GM19372 (cell line): Measurements from ENCODE around the gene CFAP92.

Experiments
- ATAC-seq: cut with Tn5 transposase; IDR thresholded peaks from one replicate; pipeline ENCODE4 v1.9.1; 2021; ENCODE audit warnings: mild to moderate bottlenecking, low read depth, moderate library complexity; ENCODE audit not compliant: unreplicated experiment

Gene CFAP92

DNA sequence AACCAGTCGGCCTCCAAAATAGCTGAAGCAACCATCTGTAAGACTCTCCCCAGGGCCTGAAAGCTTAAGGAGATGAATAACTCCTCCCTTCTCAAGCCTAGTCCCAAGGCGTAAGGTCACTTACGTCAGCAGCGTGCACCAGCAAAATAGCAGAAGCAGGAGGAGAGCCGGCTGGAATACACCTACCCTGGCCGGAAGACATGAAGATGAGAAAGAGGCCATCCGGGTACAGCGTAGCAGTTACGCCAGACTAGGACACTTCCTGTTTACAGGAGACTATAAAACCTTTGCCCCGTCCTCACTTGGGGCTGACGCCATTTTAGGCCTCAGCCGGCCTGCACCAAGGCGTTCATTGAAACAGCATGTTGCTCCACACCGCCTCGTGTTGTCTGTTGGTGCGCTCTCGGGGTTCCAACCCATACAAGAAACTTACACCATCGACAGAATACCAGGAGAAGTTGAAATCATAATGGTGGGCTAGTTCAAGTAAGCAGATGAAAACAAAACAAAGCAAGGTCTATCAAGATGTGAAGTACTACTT lies 2.5 kb downstream of the CFAP92 start:
- no peak for ATAC-seq

DNA sequence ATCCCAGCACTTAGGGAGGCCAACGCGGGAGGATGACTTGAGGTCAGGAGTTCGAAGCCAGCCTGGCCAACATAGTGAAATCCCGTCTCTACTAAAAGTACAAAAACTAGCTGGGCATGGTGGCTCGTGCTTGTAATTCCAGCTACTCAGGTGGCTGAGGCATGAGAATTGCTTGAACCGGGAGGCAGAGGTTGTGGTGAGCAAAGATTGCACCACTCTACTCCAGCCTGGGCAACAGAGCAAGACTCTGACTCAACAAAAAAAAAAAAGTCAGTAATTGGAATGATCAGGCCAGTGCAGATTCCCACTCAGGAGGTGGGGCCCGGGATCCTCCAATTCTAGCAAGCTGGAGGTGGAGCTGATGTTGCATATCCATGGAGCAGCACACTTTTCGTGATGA lies 5.6 kb downstream of the CFAP92 start:
- no peak for ATAC-seq

DNA sequence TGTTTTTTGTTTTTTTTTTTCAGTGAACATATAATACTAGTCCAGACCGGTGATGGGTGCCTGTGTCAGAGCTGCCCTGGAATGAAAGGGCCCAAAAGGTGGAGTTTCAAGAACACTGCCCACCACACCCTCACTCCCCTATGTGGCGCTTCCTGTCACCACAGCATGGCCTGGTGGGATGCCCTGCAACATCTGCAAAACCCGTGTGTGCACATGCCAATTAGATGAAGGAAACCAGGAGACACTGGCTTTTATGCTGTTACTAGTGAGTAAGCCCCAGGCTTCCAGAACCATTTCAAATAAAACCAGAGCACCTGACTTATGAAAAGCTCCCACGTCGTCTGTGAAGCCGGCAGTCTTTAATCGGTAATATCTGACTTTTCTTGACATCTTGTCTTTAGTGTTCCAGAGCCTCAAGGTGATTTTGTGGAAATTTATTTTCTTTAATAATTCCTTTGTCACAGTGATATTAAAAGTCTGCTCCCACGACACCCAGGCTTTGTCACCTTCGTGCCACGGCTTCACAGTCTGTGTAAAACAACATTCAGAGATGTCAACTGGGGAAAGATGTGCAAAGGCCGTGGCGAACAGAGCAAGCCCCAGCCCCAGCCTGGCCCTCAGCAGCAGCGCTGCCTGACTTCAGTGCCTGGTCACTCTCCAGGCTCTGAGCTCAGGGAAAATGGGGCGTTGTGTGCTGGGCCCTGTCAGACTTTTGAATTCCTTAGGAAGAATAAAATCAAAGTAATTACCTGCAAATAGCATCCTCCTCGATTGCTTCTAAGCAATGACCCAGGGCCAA lies 6.4 kb downstream of the CFAP92 start:
- no peak for ATAC-seq

GRCh38 chr3:128984596-128984995 lies 9.3 kb downstream of the CFAP92 start:
- no peak for ATAC-seq

DNA sequence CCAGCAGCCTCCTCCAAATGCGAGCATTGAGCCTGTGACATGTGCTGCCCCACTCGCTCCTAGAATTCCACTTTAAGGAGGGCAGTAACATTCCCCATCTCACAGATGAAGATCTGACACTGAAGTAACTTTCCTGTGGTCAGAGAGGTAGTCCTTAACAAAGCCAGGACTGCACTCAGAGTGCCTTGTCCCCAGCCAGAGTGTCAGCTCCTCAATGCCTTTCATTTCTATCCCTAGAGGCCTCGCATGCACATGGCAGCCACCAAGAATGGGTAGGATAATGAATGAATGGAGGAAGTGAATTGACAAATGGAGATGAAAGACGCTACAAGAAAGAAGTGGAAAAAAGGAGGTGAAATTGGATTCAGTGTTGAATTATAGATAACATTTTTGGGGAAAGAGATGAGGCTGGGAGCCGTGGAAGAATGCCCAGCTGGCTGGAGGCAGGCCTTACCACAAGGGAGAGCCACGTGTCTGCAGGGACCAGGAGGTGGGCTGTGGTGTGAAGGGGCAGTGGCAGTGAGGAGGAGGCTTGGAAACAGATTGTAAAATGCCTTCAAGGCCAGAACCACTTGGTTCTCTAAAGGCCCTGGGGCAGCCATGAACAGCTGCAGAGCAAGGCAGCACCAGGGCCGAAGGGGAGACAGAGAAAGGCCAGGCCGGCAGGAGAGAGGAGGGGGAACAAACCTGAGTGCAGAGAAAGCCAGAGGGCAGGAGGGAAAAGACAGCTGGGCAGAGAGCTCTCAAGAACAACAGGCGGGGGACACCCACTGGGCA lies 10.4 kb downstream of the CFAP92 start:
- no peak for ATAC-seq

- ATAC-seq: no peak
Measured at GRCh38 chr3:128975276-128975675, 18.6 kb downstream of the CFAP92 start.

DNA sequence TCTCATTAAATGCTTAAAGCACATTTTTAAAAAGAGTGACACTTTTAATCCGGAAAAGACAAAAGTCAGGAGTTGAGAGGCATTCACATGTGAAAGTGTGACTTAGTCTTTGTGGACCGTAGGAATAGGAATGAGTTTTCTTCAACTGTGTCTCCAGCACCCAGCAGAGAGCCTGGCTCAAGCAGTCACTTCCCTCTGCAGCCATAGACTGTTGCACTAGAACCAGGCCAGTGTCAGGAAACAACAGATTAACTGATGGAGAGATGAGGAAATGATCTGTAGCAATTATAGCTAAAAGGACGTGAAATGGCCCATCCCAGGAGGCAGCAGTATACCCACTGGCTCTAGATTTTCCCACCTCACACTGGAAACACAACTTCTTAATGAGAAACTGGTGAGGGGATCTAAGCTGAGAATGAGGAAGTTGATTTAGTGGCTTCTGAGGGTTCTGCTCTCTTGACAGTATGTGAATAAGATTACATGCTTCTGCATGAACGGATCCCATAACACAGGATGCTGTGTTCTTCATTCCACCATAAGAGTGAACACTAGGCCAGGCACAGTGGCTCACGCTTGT lies 19.8 kb downstream of the CFAP92 start:
- no peak for ATAC-seq

DNA sequence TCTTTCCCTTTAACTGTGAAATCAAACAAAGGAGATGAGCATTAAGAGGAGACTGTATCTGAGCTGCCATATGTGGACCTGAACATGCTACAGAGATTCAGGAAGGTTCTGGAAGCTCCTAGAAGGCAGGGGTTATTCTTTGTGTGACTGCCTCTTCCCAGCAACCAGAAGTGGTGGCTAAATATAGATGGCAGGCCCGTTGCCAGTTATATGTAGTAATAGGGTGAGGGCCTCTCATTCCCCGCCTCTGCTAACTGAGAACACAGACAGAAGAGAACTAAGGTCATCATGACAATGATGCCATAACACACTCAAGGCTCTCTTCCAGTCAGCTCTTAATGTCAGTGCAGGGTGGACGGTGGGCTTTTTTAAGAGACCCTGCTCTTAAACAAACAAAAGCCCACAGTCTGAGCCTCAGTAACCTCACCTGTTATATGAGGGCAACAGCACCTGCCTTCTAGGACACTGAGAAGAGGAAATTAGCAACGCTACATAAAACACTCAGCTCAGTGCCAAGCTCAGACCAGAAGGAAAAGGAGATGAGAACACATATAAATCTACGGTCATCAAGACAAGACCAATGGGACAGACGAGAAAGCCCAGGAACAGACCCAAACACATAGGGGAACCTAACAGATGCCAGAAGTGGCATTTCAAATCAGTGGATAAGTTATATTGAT lies 22.3 kb downstream of the CFAP92 start:
- ATAC-seq: no peak

GRCh38 chr3:128970740-128971047 lies 23.2 kb downstream of the CFAP92 start:
- no peak for ATAC-seq

DNA sequence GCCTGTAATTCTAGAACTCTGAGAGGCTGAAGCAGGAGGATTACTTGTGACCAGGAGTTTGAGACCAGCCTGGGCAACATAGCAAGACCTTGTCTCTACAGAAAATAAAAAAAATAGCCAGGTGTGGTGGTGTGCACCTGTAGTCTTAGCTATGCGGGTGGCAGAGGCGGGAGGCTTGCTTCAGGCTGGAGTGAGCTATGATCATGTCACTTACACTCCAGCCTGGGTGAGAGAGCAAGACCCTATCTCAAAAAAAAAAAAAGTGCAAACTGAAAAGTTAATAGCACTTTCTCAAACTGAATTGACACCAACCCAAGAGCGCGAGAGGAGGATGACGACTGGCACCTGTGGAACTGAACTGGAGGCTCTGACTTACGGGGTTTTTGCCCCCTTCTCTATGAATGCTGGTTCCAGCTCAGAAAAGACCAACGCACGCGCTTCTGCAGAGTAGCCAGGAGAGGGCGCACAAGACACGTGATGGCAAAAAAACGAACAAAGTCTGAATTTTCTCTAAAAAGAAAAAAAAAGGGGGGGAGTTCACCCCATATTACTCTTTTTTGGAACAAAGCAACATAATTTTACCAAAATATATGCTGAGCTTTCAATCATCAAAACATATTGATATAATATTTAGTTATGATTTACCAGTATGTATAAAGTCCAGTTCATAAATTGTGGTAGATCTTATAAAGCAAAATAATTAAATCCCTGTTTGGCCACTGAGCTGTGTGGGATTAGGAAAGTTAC lies 23.7 kb downstream of the CFAP92 start:
- ATAC-seq: no peak

DNA sequence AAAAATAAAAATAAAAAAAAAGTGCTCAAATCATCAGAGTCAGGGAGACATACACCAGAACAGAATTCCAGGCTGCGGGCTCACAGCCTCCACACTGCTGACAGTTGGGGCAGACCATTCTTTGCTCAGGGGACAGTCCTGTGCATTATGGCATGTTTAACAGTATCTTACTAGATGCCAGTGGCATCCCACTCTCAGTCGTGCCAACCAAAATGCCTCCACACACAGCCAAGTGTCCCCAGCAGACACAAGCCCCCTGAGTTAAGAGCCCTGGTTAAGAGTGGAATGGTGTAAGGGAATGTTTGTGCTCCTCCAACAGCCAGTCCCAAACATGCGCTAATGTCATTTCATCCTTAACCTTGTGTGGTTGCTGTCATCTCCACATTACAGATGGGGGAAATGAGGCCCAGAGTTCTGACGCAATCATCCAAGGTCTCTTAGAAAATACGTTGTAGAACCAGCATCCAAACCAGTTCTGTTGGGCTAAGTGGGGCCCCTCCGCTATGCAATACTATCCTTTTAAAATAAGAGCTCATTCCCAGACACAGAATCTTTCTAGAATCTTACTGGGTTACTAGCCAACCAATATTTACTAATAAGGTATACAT lies 26.0 kb downstream of the CFAP92 start:
- no peak for ATAC-seq

DNA sequence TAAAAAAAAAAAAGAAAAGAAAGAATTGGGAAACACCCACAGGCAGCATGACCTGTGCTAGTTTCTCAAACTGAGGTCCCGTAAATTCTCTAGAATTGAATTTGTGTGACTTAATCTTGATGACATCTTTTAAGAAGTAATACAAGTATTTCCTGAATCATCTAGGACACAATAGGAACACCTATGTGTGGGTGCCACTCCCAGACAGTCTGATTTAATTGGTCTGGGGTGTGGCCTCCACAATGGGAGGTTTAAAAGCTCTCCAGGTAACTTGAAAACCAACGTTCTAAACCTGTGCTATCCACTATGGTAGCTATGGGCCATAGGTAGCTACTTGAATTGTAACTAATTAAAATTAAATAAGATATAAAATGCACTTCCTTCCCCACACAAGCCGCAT lies 28.1 kb downstream of the CFAP92 start:
- ATAC-seq: no peak

DNA sequence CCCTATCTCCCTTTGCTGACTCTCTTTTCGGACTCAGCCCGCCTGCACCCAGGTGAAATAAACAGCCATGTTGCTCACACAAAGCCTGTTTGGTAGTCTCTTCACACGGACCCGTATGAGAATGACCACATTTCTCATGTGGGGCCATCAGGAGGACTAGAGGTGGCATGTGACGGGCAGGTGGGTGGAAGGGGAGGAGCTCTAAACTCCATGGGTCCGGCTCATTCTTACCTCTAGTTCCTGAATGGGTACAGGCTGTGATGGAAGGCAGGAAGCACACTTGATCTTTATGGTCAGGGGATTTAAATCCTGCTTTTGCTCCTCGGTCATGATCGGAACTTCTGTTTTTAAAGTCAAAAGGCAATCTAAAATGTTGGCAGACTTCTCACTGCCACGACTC lies 28.6 kb downstream of the CFAP92 start:
- no peak for ATAC-seq

- no peak for ATAC-seq
Measured at GRCh38 chr3:128956440-128956839, 37.4 kb downstream of the CFAP92 start.

DNA sequence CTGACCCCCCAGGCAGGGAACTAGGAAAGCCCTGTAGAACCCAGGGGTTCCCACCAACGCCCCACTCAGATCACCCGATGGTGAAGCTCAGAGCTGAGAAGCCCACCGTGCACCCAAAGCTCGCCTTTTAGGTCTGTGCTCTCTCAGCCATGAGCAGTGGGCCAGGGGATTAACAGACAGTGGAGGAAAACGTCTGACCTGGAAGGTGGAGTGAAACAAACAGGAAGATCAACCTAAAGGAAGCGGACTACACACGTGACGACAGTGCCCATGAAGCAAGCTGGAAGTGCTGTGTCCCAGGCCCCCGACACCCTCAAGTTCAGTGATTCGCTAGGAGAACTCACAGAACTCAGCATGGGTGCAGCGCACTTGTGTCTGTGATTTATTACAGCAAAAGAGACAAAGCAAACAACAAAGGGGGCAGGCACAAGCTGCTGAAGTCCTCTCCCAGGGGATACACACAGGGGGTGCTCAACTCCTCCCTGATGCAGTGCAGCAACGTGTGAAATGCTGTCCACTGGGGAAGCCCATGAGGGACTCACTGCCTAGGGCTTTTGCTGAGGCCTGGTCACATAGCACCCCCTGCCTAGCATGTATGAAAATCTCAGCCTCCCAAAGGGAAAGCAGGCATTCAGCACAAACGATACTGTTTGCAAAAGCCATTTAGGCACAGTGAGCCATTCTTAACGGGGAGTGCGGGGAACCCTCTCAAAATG lies 43.5 kb downstream of the CFAP92 start:
- ATAC-seq: no peak

GRCh38 chr3:128949158-128949557 lies 44.7 kb downstream of the CFAP92 start:
- ATAC-seq: no peak

- no peak for ATAC-seq
Measured at GRCh38 chr3:128946411-128946810, 47.5 kb downstream of the CFAP92 start.

- no peak for ATAC-seq
Measured at GRCh38 chr3:128945878-128946175, 48.0 kb downstream of the CFAP92 start.
